Activated CD8-positive, alpha-beta memory T cell treated with anti-CD3 and anti-CD28 coated beads for 1 hour (primary cell): ENCODE data around the gene TOR1A.

Experiments used
- DNase-seq, 2 donors: peaks; one replicate each; pipeline ENCODE4 v3.0.0-alpha.2; 2020; ENCODE audit warnings: low read depth in 1 of 2; ENCODE audit errors: extremely low read depth in 1 of 2

Gene TOR1A

DNA sequence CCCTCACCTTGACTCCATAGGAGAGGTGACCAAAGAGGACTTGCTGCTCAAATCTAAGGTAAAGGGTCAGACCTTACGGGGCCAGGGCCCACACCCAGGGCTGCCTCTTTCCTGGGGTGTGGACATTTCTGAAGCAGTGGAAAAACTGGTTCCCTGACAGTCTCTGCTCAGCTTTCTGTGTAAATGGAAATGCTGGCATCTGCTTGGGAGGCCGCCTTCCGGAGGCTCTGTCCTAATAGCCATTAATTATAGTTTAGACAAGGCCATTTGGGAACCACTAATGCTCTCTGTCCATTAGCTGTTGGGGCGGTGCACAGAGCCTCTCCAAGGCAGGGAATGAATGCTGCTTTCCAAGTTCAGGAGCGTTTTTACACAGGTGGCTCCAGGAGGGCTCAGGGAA, 28.6 kb upstream of the TOR1A start:
- no peak for DNase-seq

DNA sequence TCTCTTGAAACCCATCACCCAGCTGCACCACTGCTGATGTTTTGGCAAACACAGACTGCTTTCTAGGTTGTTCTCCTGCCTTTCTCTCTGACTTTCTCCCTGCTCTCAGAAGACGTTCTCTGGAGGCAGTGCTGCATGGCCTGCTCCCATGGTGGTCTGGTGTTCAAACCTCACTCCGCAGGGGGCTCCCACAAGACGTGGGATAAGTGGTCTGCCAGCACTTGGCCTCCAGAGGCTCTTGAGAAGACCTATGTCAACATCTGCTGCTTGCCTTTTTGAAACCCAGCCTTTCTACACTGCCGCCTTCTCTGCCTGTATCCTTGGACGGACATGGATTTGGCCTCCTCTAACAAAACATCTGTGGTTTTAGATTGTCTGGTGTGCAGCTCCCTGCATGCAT, 27.9 kb upstream of the TOR1A start:
- DNase-seq = no peak

DNA sequence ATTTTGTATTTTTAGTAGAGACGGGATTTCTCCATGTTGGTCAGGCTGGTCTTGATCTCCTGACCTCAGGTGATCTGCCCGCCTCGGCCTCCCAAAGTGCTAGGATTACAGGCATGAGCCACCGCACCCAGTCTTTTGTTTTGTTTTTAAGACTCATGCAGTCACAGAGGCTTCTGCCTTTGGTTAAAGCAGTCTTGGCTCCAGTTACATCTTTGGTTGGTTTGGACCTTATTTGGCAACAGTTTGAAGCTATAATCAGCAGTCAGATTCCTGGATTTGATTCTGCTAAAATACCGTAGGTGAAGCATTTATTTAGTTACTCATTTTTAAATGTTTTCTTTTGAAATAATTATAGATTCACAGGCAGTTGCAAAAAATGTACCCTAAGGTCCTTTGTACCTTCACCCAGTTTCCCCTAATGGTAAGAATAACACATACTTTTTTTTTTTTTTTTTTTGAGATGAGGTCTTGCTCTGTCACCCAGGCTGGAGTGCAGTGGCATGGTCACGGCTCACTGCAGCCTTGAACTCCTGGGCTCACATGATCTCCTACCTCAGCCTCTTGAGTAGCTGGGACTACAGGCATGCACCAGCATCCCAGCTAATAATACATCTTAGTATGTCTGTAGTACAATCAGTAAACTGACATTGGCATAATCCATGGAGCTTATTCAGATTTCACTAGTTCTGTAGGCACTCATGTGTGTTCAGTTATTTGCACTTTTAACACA, 27.1 kb upstream of the TOR1A start:
- DNase-seq = no peak

DNA sequence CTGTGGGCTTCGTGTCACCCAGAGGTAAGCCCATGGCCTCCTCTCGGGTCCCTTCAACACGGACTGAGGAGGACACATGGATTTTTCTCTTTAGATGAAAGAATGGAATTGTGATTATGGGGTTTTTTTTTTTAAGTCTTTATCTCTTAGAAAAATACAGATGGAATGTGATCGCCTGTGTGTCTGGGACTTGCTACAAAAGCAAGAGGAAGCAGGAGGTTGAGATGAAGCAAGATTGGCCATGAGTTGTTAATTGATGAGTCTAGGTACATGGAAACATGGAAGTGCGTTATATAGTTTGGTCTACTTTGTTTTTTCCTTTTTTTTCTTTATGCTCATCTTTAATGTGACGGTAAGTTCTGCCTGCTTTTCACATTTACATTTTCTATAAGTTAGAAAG, 26.0 kb upstream of the TOR1A start:
- no peak for DNase-seq

DNA sequence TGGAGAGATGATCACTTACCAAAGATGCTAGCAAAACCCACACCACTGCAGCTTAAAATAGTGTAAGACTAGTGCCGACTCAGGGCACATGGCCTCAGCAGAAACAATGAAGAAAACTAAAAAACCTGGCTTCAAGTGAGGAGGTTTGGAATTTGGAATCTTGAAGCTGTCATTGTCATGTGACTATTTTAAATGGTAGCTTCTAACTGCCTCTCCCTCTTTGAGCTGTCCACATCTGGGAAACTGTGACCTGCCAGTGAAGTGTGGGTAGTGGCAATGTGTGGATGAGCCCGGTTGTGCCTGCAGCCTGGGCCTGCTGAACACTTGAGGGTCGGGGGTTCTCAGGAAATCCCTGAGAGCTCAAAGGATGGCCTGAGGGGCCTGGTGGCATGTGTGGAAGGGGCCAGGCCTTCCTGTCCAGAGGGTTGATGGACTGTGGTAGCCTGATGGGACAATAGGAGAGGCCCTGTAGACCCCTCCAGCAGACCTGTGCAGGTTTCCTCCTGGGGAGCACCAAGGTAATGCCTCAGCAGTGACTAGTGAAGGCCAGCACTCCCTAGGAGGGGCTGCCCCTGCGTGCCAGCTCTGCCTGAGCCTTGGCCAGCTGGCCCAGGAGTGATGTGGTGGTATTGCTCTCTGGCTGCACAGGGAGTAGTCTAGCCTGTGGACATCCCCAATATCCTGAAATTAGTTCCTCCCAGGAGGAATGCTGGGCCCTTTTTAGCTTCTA, 24.9 kb upstream of the TOR1A start:
- DNase-seq = no peak

DNA sequence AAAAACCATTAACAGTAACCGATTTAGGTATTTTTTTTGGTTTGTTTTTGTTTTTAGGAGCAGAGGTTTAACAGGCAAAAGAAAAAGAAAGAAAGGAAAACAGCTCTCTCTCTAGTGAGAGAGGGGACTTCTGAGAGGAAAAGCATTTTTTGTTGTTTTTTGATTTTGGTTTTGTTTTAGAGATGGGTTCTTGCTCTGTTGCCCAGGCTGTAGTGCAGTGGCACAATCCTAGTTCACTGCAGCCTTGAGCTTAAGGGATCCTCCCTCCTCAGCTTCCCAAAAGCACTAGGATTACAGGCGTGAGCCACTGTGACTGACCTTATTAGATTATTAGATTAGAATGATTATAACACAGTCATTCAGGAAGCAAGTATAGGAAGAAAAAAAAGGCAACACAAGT, 21.4 kb upstream of the TOR1A start:
- DNase-seq = no peak

DNA sequence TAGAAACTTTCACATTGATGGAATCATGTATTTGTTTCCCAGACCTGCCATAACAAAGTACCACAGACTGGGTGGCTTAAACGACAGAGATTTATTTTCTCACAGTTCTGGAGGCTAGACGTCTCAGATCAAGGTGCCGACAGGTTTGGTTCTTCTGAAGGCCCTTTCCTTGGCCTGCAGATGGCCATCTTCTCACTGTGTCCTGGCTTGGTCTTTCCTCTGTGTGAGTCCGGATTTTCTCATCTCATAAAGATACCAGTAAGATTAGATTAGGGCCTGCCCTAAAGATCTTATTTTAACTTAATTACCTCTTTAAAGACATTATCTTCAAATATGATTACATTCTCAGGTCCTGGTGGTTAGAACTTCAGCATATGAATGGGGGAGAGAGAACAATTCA, 17.1 kb upstream of the TOR1A start:
- no peak for DNase-seq

DNA sequence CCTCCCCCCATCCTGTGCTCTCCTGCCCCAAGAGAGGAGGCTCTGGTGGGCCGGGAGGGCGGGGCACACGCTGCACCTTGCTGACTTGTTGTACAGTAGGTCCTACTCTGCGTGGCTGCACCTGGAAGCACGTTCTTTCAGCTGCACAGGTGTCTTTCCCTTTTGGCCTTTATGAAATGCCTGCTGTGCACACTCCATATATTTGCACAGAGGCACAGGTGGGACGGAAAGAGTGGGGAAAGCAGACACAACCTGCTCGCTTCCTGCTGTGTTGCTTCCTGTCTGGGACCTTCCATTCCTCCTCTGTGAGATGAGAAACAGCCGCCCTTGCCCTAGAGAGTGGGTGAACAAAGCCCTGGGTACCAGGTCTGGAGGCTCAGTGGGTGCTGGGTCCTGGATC, 16.1 kb upstream of the TOR1A start:
- no peak for DNase-seq

DNA sequence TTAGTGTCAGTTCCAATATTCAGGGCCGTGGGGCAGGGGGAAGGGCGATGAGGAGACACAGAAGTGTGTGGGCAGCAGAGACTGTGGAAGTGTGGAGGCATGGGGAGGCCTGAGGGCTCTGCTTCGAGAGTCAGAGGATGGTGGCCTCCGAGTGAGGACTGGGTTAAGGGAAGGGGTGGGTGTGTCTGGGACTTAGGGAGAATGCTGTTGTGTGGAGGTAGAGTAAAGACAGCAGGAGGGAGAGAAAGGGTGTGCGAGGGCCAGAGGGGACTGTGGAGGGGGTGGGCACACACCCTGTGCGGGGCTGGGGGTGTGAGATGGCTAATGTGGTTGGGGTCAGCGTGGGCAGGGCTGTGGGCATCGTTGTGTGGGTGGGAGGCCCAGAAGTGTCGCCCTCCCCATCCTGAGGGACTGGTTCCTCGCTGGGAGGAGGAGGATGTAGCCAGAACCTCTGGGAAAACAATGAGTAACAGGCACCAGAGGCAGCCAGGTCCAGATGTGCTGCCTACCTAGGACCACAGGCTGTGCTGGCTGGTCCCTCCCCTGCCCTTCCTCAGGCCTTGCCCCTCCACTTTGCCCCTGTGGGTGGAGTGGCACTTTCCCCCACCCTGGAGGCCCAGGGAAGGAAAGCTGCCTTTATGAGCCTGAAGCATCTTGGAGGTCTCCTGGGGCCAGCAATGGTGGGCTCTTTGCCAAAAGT, 15.5 kb upstream of the TOR1A start:
- no peak for DNase-seq

DNA sequence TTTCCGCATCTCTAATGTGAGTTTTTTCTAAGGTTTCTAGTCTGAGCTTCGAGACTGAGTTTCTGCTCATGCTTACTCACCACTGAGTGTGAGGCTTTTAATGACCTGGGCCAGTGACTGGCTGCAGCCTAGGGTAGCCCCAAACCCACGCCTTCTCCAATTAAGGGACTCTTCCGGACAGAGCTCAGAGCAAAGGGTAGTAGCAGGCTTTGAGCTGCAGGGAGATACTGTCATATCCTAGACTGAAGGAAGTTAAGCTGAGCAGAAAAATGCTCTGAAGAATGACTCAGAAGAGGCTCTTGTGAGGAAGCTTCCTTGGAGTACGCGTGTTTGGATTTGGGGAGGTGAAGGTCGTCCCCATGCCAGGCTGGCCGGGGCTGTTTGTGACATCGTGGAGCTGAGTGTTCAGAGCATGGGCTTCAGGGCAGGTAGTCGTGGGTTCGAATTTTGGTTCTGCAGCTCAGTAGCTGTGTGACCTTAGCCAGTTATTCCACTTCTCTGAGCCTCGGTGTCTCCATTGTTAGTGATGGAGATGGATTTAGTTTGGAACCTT, 14.8 kb upstream of the TOR1A start:
- DNase-seq = no peak

DNA sequence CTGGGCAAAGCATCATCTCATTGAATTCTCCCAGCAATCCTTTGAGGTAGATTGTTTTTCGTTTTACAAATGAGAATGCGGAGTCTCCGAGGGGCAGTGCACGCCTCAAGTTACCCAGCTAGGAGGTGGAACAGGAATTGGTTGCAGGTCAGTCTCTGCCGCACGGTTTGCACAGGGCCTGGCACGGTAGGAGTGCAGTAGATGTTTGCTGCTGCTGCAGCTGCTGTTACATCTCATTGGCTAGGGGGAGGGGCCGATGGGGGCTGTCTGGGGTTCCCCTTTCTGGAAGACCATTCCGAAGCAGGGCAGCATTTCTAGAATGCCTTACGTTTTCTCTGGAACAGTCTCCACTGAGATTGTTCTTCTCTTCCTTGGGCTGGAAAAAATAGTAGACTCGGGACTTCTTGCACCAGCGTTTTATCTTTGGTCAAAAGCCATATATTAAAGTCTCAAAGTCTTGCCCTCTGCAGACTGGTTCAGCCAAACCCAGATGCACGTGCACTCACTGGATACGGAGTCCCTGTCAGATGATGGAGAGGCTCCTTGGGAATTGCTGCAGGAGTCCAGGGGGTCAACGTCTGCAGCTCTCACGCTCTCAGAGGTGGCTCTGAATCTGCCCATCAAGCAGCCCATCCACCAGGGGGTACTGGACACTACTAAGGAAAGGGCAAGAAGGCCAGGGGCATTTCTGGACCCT, 12.5 kb upstream of the TOR1A start:
- DNase-seq = no peak

DNA sequence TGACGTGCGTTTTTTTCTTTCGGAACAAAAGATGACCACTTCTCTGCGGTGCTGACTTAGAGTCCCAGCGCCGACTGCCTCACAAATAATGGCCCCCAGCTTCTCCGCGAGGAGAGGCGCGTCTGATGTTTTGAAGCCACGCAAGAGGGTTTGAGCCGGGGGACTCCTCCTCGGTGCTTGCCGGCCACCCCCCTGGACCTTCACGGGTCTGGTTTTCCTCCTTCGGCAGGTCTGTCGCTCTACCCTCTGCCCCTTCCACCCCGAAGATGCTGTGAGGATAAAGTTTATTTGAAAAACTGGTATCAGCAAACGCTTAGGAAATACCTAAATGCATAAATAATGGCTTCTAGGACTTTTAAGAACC, 11.9 kb upstream of the TOR1A start:
- DNase-seq = no peak

DNA sequence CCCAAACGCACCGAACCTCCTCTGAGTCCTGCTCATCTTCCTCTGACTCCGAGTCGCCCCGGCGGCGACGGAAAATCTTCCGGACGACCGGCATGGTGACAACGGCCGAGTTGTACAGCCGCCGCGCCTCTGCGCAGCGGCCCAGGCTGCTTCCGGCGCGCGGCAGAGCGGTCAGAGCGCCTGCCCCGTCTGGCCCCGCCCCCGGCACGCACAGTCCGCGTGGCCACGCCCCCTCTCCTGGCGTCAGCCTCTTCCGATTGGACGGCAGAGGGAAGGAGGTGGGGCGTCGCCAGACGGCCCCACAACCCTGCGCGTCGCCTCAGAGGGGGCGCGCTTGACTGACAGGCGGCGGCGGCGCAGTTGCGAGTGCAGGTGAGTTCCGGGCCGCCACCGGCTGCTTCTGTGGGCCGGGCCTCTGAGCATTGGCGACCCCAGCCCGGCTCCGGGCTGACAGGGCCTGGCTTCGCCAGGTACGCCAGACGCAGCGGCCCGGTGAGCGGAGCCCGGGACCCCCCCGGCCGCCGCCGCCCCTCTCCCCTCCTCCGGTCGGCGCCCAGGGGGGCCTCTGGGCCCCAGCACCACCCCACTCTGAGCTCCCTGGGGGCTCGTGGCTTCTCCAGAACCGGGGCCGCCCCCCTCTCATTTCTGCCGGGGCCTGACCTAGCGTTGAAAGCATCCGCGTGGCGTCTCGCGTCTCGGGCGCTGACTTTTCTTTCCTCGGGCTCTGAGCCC, 11.4 kb upstream of the TOR1A start, which contains the start of the genes C9orf78 and USP20:
Gene C9orf78, minus strand, starts transcription at position 148 of the 732 bp plus-strand sequence. Its CDS starts 54 bp downstream, at position 94.
Gene USP20, plus strand, starts transcription at position 331 of the 732 bp plus-strand sequence. CDS start 17,098 bp downstream, outside the sequence.
- DNase-seq = peak; percentile 85 to 95

DNA sequence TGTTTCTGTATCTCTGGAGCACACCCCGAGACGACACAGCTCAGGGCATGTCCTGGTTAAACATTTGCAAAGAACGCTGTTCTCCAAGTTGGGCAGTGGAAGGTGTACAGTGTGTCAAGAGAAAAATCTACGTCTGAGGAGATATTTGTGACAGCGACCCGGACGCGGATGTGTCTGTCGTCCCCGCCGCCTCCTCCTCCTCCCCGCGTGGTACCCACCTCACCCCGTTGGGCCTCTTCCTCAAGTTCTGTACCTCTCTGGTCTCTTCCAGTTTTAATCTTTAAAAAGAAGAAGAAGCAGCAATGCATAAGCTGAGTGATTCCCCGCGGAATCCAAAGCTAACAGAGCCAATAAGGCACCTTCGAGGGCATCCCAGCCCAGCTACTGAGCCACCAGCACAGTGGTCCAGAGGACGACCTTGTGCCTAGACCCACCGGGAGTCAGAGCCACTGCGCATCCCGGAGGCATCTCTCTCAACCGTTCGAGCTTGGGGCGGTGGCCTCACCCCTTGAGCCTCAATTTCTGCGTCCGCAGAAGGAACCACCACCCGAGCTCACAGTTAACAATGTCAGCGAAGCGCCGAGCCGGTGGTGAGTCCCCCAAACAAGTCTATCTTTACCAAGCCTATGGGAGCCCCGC, 10.7 kb upstream of the TOR1A start:
- no peak for DNase-seq

DNA sequence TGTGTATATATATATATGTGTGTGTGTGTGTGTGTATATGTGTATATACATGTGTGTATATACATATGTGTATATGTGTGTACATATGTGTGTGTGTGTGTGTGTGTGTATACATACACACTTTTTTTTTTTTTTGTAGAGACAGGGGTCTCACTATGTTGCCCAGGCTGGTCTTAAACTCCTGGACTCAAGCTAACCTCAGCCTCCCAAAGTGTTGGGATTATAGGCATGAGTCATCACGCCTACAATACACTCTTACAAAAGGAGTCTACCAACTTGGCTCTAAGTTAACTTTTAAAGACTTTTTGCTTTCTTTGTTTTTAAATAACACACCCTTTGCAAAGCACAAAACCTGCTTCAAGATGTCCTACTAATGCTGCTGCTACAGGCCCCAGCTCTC, 9.0 kb upstream of the TOR1A start:
- DNase-seq = no peak

DNA sequence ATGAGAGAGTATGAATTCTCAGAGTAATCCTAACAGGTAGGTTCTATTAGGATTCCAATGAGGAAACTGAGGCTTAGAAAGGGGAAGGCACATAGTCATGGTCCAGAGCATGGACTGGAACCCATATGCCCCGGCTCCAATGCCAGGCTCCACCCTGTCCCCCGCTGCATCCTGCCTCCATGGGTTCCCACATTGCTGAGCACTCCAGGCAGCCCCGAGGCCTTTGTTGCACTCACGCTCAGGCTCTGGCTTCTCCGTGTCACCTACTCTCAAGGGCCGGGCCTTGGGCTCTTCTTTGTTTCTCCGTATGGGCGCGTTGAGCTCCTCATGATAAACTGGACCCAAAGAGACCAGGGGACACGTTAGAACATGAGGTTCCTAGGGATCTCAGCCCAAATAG, 5.0 kb upstream of the TOR1A start:
- no peak for DNase-seq

DNA sequence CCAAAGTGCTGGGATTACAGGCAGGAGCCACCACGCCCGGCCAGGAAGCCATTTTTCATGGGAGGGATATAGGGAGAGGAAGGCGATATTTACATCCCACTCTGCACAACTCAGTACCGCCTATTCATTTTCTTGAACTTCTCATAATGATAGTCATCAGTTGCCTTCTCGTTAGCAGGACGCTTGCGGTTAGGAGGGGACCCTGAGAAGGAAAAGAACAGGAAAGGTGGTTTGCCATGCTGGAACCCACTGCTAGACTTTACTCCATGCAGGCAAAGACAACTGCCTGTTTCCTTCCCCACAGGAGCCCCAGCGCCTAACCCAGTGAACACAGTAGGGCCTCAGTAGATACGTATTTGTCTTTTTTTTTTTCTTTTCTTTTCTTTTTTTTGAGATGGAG, 4.1 kb upstream of the TOR1A start:
- no peak for DNase-seq

DNA sequence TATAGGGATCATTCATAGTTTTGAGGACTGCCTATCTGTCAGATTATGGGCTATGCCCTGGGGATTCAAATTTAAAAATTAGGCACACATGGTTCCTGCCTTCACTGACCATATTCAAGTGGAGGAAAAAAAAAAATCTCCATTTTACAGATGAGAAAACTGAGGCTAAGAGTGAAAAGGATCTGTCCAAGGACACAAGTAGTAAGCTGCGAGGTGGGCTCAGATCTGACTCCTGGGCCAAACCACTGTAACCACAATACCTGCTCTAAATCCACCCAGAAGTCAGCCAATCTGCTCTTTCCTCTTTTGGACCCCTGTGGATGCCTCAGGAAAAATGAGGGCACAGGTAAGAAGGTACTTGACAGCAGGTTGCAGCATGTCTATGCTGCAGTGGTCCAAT, 2.8 kb upstream of the TOR1A start:
- no peak for DNase-seq

DNA sequence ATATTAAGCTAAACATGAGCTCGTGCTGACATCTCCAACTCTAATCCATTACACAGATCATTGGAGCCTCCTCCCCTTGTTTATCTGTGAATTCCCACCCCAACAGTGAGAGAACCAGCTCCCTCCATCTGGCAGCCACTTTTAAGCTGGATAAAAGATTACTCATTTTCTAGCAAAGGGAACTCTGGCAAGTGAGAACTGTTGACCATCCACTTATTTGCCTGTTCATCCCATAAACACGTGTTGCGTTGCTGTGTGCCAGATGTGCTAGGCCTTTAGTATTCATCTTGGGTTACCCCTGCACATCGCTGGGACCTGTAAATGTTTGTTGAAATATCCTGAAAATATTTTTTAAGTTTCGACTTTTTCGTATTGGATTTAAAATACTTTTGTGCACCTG, 2.4 kb upstream of the TOR1A start:
- DNase-seq = no peak

DNA sequence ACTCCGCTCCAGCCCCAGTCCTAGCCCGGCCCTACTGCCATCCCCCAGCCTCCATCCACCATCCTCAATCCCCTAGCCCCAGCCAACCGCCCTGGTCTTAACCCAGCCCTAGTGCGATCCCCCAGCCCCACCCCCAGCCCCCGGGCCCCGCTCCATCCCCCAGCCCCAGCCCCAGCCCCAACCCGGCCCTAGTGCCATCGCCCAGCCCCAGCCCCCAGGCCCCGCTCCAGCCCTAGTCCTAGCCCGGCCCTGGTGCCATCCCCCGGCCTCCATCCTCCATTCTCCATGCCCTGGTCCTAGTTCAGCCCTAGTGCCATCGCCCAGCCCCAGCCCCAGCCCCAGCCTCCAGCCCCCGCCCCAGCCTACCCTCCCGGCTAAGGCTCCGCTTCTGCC, 398 bp downstream of the TOR1A start:
- no peak for DNase-seq
